HepG2 (cell line): Measurements from ENCODE around the gene GMFB. TPM values are rescaled to one million over a fixed set of nuclear protein-coding genes. Genes with fewer than 3 reads are reported as not detected.

Experiments
- ARNT2 ChIP-seq: sonication (generic); formaldehyde crosslinking; IDR thresholded peaks from 2 replicates; pipeline ENCODE4 v1.8.0; 2022; ENCODE audit warnings: mild to moderate bottlenecking, low read depth, missing genetic modification reagents, moderate library complexity
- FOXP4 ChIP-seq: sonication (generic); formaldehyde crosslinking; IDR thresholded peaks from 2 replicates; pipeline ENCODE4 v1.4.0; 2020; ENCODE audit warnings: missing genetic modification reagents
- HDAC2 ChIP-seq: sonication (generic); formaldehyde crosslinking; IDR thresholded peaks from 2 replicates; pipeline ENCODE4 v1.4.0; 2020; ENCODE audit warnings: missing genetic modification reagents
- HIC2 ChIP-seq: sonication (generic); formaldehyde crosslinking; IDR thresholded peaks from 2 replicates; pipeline ENCODE4 v1.9.0; 2022; ENCODE audit warnings: low read depth, missing genetic modification reagents
- HNF4A ChIP-seq: sonication (generic); formaldehyde crosslinking; IDR thresholded peaks from 2 replicates; pipeline ENCODE4 v1.4.0; 2020; ENCODE audit warnings: missing genetic modification reagents
- KDM2A ChIP-seq: sonication (generic); formaldehyde crosslinking; IDR thresholded peaks from 2 replicates; pipeline ENCODE4 v1.4.0; 2020; ENCODE audit warnings: low read depth, missing genetic modification reagents, borderline replicate concordance
- LCORL ChIP-seq, 2 experiments: fragments of 450-650 bp in 1 of 2; sonication (generic) in 1 of 2; formaldehyde crosslinking in 1 of 2; IDR thresholded peaks; 2 replicates each; pipeline versions ENCODE4 v1.5.0 to v1.6.1; 2017 to 2020; ENCODE audit warnings: antibody characterized with exemption in 1 of 2, missing genetic modification reagents in 1 of 2
- NFIC ChIP-seq: IDR thresholded peaks from 2 replicates; pipeline ENCODE4 v1.6.1; 2012; ENCODE audit warnings: mild to moderate bottlenecking, low read length, inconsistent platforms
- NR2C2 ChIP-seq: sonication (generic); formaldehyde crosslinking; IDR thresholded peaks from 2 replicates; pipeline ENCODE4 v1.4.0; 2020; ENCODE audit warnings: missing genetic modification reagents, mild to moderate bottlenecking, moderate library complexity, borderline replicate concordance
- PHF5A ChIP-seq: IDR thresholded peaks from one replicate; pipeline ENCODE4 v1.6.1; 2018; ENCODE audit warnings: low read depth, missing genetic modification reagents; ENCODE audit not compliant: unreplicated experiment
- RCOR2 ChIP-seq: IDR thresholded peaks from 2 replicates; pipeline ENCODE4 v1.6.1; 2016; ENCODE audit warnings: missing biosample characterization, missing genetic modification reagents
- TBX3 ChIP-seq: fragments of 450-650 bp; IDR thresholded peaks from 2 replicates; pipeline ENCODE4 v1.6.1; 2017; ENCODE audit warnings: antibody characterized with exemption, mild to moderate bottlenecking, inconsistent platforms, borderline replicate concordance
- THAP11 ChIP-seq: IDR thresholded peaks from 2 replicates; pipeline ENCODE4 v1.6.1; 2016; ENCODE audit warnings: missing biosample characterization, missing genetic modification reagents
- TMF1 ChIP-seq: sonication (generic); formaldehyde crosslinking; IDR thresholded peaks from 2 replicates; pipeline ENCODE4 v1.8.1; 2022; ENCODE audit warnings: low read depth, missing genetic modification reagents
- ZBTB20 ChIP-seq: sonication (generic); formaldehyde crosslinking; IDR thresholded peaks from 2 replicates; pipeline ENCODE4 v1.8.1; 2023; ENCODE audit warnings: missing genetic modification reagents, low read depth, mild to moderate bottlenecking, borderline replicate concordance
- ZBTB37 ChIP-seq: sonication (generic); formaldehyde crosslinking; IDR thresholded peaks from 2 replicates; pipeline ENCODE4 v1.4.0; 2020; ENCODE audit warnings: mild to moderate bottlenecking, missing genetic modification reagents
- ZBTB42 ChIP-seq: sonication (generic); formaldehyde crosslinking; IDR thresholded peaks from 2 replicates; pipeline ENCODE4 v1.5.0; 2020; ENCODE audit warnings: mild to moderate bottlenecking, missing genetic modification reagents
- ZNF18 ChIP-seq: sonication (generic); formaldehyde crosslinking; IDR thresholded peaks from 2 replicates; pipeline ENCODE4 v1.8.0; 2022; ENCODE audit warnings: mild to moderate bottlenecking, missing genetic modification reagents; ENCODE audit not compliant: insufficient replicate concordance
- ZNF225 ChIP-seq: sonication (generic); formaldehyde crosslinking; IDR thresholded peaks from 2 replicates; pipeline ENCODE4 v1.4.0; 2020; ENCODE audit warnings: mild to moderate bottlenecking, missing genetic modification reagents
- ZNF282 ChIP-seq: fragments of 450-650 bp; IDR thresholded peaks from 2 replicates; pipeline ENCODE4 v1.6.1; 2018; ENCODE audit not compliant: partially characterized antibody
- ZNF292 ChIP-seq: sonication (generic); formaldehyde crosslinking; IDR thresholded peaks from 2 replicates; pipeline ENCODE4 v1.8.1; 2022; ENCODE audit warnings: mild to moderate bottlenecking, low read depth, missing genetic modification reagents, borderline replicate concordance
- ZNF788 ChIP-seq: sonication (generic); formaldehyde crosslinking; IDR thresholded peaks from 2 replicates; pipeline ENCODE4 v1.5.0; 2020; ENCODE audit warnings: mild to moderate bottlenecking, missing genetic modification reagents, borderline replicate concordance
- ZNF850 ChIP-seq: sonication (generic); formaldehyde crosslinking; conservative IDR thresholded peaks from 2 replicates; pipeline ENCODE4 v1.9.0; 2021; ENCODE audit warnings: mild to moderate bottlenecking, missing genetic modification reagents
- ZSCAN29 ChIP-seq: sonication (generic); formaldehyde crosslinking; conservative IDR thresholded peaks from 2 replicates; pipeline ENCODE4 v1.4.0; 2020; ENCODE audit warnings: mild to moderate bottlenecking, missing genetic modification reagents
- polyA plus RNA-seq, 8 experiments: library from polyadenylated mRNA; depleted of rRNA in 3 of 8; stranded (reverse) in 7 of 8; unstranded in 1 of 8; fragments of >200 nt; fragmentation: Illumina TruSeq in 4 of 8; extraction: Trizol in 4 of 8; gene quantifications; 2 replicates each; pipeline versions ENCODE4 v1.2.1 to v1.2.3, GENCODE V29; 2011 to 2016; ENCODE audit warnings: low read depth in 4 of 8, missing spikeins in 1 of 8, mixed read lengths in 1 of 8; ENCODE audit not compliant: insufficient read depth in 1 of 8
- total RNA-seq, 5 experiments: library from RNA; depleted of rRNA; stranded (reverse); fragments of >200 nt; fragmentation: Illumina TruSeq; extraction: Trizol; gene quantifications; 2 replicates each; pipeline ENCODE4 v1.2.3, GENCODE V29; 2016; ENCODE audit warnings: low read depth in 1 of 5

GMFB gene
- total and polyA plus RNA-seq, 2 of the 13 experiments (the other 11 are each of a cell fraction or from before 2014, with no cell fraction given), result 17.3 to 68.2 TPM

- TF ChIP-seq TBX3, result peak; percentile 11; the same call in 1 of the 2 replicates
- TF ChIP-seq HIC2 (CRISPR knock-in tag), result 0 out of 2 replicates have a peak, but pooled peaks have one; percentile 49
- TF ChIP-seq LCORL (IDR thresholded peaks at IDR 0.05), result peak; percentile 62; the same call in 1 of the 2 replicates
- TF ChIP-seq LCORL (CRISPR knock-in tag; IDR thresholded peaks at IDR 0.05), result peak; percentile 86
- 0 out of 2 replicates have a peak, but pooled peaks have one; percentile 31 for TF ChIP-seq KDM2A
- peak; percentile 90 for TF ChIP-seq ZNF292 (CRISPR knock-in tag)
- no peak for TF ChIP-seq ZNF850 (CRISPR knock-in tag)
- peak; percentile 87 for TF ChIP-seq HDAC2 (CRISPR knock-in tag)
- TF ChIP-seq ZBTB20, result peak; percentile 98; the same call in 1 of the 2 replicates
- TF ChIP-seq HNF4A, result peak; percentile 98
- peak; percentile 47 for TF ChIP-seq PHF5A (CRISPR knock-in tag)
- TF ChIP-seq ZSCAN29 (CRISPR knock-in tag), result 0 out of 2 replicates have a peak, but pooled peaks have one; percentile 50
- TF ChIP-seq ZNF18 (CRISPR knock-in tag), result peak; percentile 53
- peak; percentile 49; the same call in 1 of the 2 replicates for TF ChIP-seq ZNF788 (CRISPR knock-in tag)
- TF ChIP-seq ARNT2 (CRISPR knock-in tag), result peak; percentile 54; the same call in 1 of the 2 replicates
- TF ChIP-seq ZBTB42 (CRISPR knock-in tag), result no peak
- TF ChIP-seq FOXP4 (CRISPR knock-in tag), result peak; percentile 85
- TF ChIP-seq ZNF225 (CRISPR knock-in tag), result no peak
- TF ChIP-seq NR2C2 (CRISPR knock-in tag), result peak; percentile 74; the same call in 1 of the 2 replicates
- peak; percentile 76 for TF ChIP-seq THAP11 (CRISPR knock-in tag)
- TF ChIP-seq TMF1 (CRISPR knock-in tag), result no peak
- TF ChIP-seq RCOR2 (CRISPR knock-in tag), result peak; percentile 92
- peak; percentile 35; the same call in 1 of the 2 replicates for TF ChIP-seq ZBTB37 (CRISPR knock-in tag)
- peak; percentile 67; the same call in 1 of the 2 replicates for TF ChIP-seq NFIC
- TF ChIP-seq ZNF282, result no peak
Observed at GRCh38 chr14:54447231-54447692, 41.5 kb downstream of the GMFB start (continued).
